H9 (cell line): ENCODE measurements around the gene ASCL1. TPM values are rescaled to one million over a fixed set of nuclear protein-coding genes. Genes with fewer than 3 reads are reported as not detected.
A peak's percentile ranks its signal among the peaks of the same experiment; 100 is the strongest.

Experiments used
- DNase-seq: peaks from one replicate; pipeline ENCODE4 v3.0.0-alpha.2; 2017
- H2AFZ ChIP-seq: one replicate; pipeline ENCODE4 v1.6.1; 2013; ENCODE audit warnings: mild to moderate bottlenecking, low read length, control low read depth, moderate library complexity
- H2AK5ac ChIP-seq: 2 replicates; pipeline ENCODE4 v1.6.1; 2013; ENCODE audit warnings: low read length, control low read depth, mixed read lengths; ENCODE audit not compliant: insufficient read length
- H2BK120ac ChIP-seq: one replicate; pipeline ENCODE4 v1.6.1; 2013; ENCODE audit warnings: low read depth, mild to moderate bottlenecking, low read length, control low read depth, inconsistent platforms; ENCODE audit not compliant: poor library complexity, severe bottlenecking
- H2BK12ac ChIP-seq: 2 replicates; pipeline ENCODE4 v1.6.1; 2013; ENCODE audit warnings: low read length, control low read depth, mixed read lengths, low read depth; ENCODE audit not compliant: insufficient read length
- H2BK15ac ChIP-seq: 2 replicates; pipeline ENCODE4 v1.6.1; 2013; ENCODE audit warnings: low read depth, low read length, control low read depth
- H2BK20ac ChIP-seq: one replicate; pipeline ENCODE4 v1.6.1; 2013; ENCODE audit warnings: low read depth, mild to moderate bottlenecking, low read length, control low read depth, inconsistent platforms; ENCODE audit not compliant: poor library complexity, severe bottlenecking
- H2BK5ac ChIP-seq: 2 replicates; pipeline ENCODE4 v1.6.1; 2013; ENCODE audit warnings: low read length, control low read depth, mixed read lengths; ENCODE audit not compliant: insufficient read length
- H3K14ac ChIP-seq: 2 replicates; pipeline ENCODE4 v1.6.1; 2013; ENCODE audit warnings: low read length, control low read depth; ENCODE audit not compliant: insufficient read depth
- H3K18ac ChIP-seq: 2 replicates; pipeline ENCODE4 v1.6.1; 2013; ENCODE audit warnings: low read depth, mild to moderate bottlenecking, mixed read lengths, low read length, control low read depth; ENCODE audit not compliant: insufficient read length
- H3K23ac ChIP-seq: 2 replicates; pipeline ENCODE4 v1.6.1; 2013; ENCODE audit warnings: low read length, control low read depth, mixed read lengths, low read depth; ENCODE audit not compliant: insufficient read length
- H3K23me2 ChIP-seq: 2 replicates; pipeline ENCODE4 v1.6.1; 2013; ENCODE audit warnings: low read depth, mild to moderate bottlenecking, mixed read lengths, low read length, control low read depth; ENCODE audit not compliant: insufficient read length, poor library complexity, severe bottlenecking
- H3K27ac ChIP-seq: 2 replicates; pipeline ENCODE4 v1.5.1; 2013; ENCODE audit warnings: low read length, control low read depth, mixed read lengths, low read depth; ENCODE audit not compliant: insufficient read length
- H3K27me3 ChIP-seq: 2 replicates; pipeline ENCODE4 v1.6.1; 2013; ENCODE audit warnings: low read length, control low read depth, inconsistent platforms; ENCODE audit not compliant: insufficient read depth
- H3K4ac ChIP-seq: 2 replicates; pipeline ENCODE4 v1.6.1; 2013; ENCODE audit warnings: low read depth, mild to moderate bottlenecking, control low read depth, inconsistent platforms, low read length, moderate library complexity
- H3K4me1 ChIP-seq: 2 replicates; pipeline ENCODE4 v1.6.1; 2013; ENCODE audit warnings: low read length, control low read depth, inconsistent platforms; ENCODE audit not compliant: insufficient read depth
- H3K4me2 ChIP-seq: 2 replicates; pipeline ENCODE4 v1.6.1; 2013; ENCODE audit warnings: low read length, control low read depth, mixed read lengths; ENCODE audit not compliant: insufficient read length, insufficient read depth
- H3K56ac ChIP-seq: 2 replicates; pipeline ENCODE4 v1.6.1; 2013; ENCODE audit warnings: low read depth, mild to moderate bottlenecking, mixed read lengths, low read length, control low read depth; ENCODE audit not compliant: insufficient read length
- H3K79me1 ChIP-seq: 2 replicates; pipeline ENCODE4 v1.6.1; 2013; ENCODE audit warnings: low read depth, mild to moderate bottlenecking, moderate library complexity, low read length, control low read depth, inconsistent platforms; ENCODE audit not compliant: insufficient read depth, poor library complexity, severe bottlenecking
- H3K79me2 ChIP-seq: 2 replicates; pipeline ENCODE4 v1.6.1; 2013; ENCODE audit warnings: low read length, control low read depth, inconsistent platforms; ENCODE audit not compliant: insufficient read depth
- H3K9ac ChIP-seq: 2 replicates; pipeline ENCODE4 v1.6.1; 2013; ENCODE audit warnings: low read length, control low read depth, mixed read lengths; ENCODE audit not compliant: insufficient read length; ENCODE audit errors: extremely low read depth
- H3K9me3 ChIP-seq: one replicate; pipeline ENCODE4 v1.6.1; 2013; ENCODE audit warnings: low read depth, low read length, inconsistent platforms; ENCODE audit not compliant: control insufficient read depth
- H3T11ph ChIP-seq: one replicate; pipeline ENCODE4 v1.6.1; 2013; ENCODE audit warnings: mild to moderate bottlenecking, low read length, control low read depth, inconsistent platforms
- H4K20me1 ChIP-seq: one replicate; pipeline ENCODE4 v1.6.1; 2013; ENCODE audit not compliant: control insufficient read depth, insufficient read length, insufficient read depth
- H4K5ac ChIP-seq: 2 replicates; pipeline ENCODE4 v1.6.1; 2013; ENCODE audit warnings: low read depth, mild to moderate bottlenecking, mixed read lengths, low read length, control low read depth; ENCODE audit not compliant: insufficient read length
- H4K8ac ChIP-seq: replicated peaks from 2 replicates; pipeline ENCODE4 v1.6.1; 2013; ENCODE audit warnings: low read length, control low read depth, mixed read lengths, low read depth; ENCODE audit not compliant: insufficient read length
- H4K91ac ChIP-seq: 2 replicates; pipeline ENCODE4 v1.6.1; 2013; ENCODE audit warnings: low read depth, mild to moderate bottlenecking, moderate library complexity, mixed read lengths, low read length, control low read depth; ENCODE audit not compliant: insufficient read length
- H3K27ac Mint-ChIP-seq, 3 experiments: 2 replicates in 2 of 3; 3 replicates in 1 of 3; pipeline ENCODE4 v1.8.0; 2020 to 2021; ENCODE audit warnings: mixed read lengths in 3 of 3, mild to moderate bottlenecking in 1 of 3, moderate library complexity in 1 of 3
- H3K27me3 Mint-ChIP-seq: 2 replicates; pipeline ENCODE4 v1.8.0; 2021; ENCODE audit warnings: low read depth, mild to moderate bottlenecking, moderate library complexity, mixed read lengths
- H3K36me3 Mint-ChIP-seq, 3 experiments: 2 replicates in 2 of 3; 3 replicates in 1 of 3; pipeline ENCODE4 v1.8.0; 2020 to 2021; ENCODE audit warnings: low read depth in 3 of 3, mixed read lengths in 3 of 3; ENCODE audit not compliant: insufficient read depth in 1 of 3
- H3K4me1 Mint-ChIP-seq, 2 experiments: 2 replicates each; pipeline ENCODE4 v1.8.0; 2020; ENCODE audit warnings: mixed read lengths in 2 of 2
- H3K4me3 Mint-ChIP-seq, 2 experiments: 2 replicates in 1 of 2; 3 replicates in 1 of 2; pipeline ENCODE4 v1.8.0; 2020 to 2021; ENCODE audit warnings: mild to moderate bottlenecking in 2 of 2, mixed read lengths in 2 of 2, moderate library complexity in 1 of 2
- H3K9me3 Mint-ChIP-seq, 2 experiments: 2 replicates in 1 of 2; 3 replicates in 1 of 2; pipeline ENCODE4 v1.8.0; 2020; ENCODE audit warnings: mild to moderate bottlenecking in 2 of 2, mixed read lengths in 2 of 2, moderate library complexity in 1 of 2
- CTCF ChIP-seq: fragments of 200-600 bp; sonication (generic); conservative IDR thresholded peaks from 3 replicates; pipeline ENCODE4 v1.8.0; 2021; ENCODE audit warnings: antibody characterized with exemption, mild to moderate bottlenecking
- WGBS: extraction: QIAGEN DNeasy Blood & Tissue Kit; methylation state at CpG from one replicate; pipeline ENCODE4 v1.1.7; 2013; ENCODE audit warnings: missing lambda C conversion rate, low lambda C conversion rate, mixed read lengths; ENCODE audit not compliant: insufficient read length; ENCODE audit errors: extremely low coverage; 5-methylcytosine and 5-hydroxymethylcytosine counted together
- total RNA-seq: library from RNA; stranded (reverse); gene quantifications from 2 replicates; pipeline ENCODE4 v1.2.1, GENCODE V29; 2021

The ASCL1 gene
- total RNA-seq, 1 experiment from 2014 or later = not detected

DNA sequence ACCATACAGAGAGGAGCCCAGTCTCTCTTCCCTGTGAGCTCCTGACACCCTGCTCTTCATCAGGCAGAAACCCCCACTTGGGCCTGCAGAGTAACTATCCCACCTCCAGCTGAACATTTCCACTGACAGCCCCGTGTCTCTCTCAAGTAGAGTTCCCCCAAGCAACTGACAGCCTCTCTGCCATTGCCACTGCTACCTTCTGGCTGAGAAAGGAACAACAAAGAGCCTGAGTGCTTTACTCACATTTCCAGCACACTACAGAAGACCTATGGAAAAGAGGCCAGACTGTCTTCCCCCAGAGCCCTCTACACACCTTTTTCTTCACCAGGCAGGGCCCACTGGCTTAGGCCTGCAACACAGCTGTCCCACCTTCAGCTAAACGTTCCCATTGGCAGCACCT, 18.4 kb upstream of the ASCL1 start:
- no peak overlapping the region for H2BK120ac ChIP-seq
- H3K4me1 Mint-ChIP-seq = peaks cover 22 to 34% of the 10 kb centered on the region in 2 experiments
- H4K8ac ChIP-seq = no peak overlapping the region
- no peak overlapping the region for H2AFZ ChIP-seq
- H3K27me3 Mint-ChIP-seq = peaks cover 14% of the 10 kb centered on the region
- H3K56ac ChIP-seq = no peak overlapping the region
- no peak overlapping the region for H3K14ac ChIP-seq
- H3K79me1 ChIP-seq = no peaks in the 10 kb centered on the region
- H3K18ac ChIP-seq = no peak overlapping the region
- no peak overlapping the region for H2AK5ac ChIP-seq
- H3K36me3 Mint-ChIP-seq = peaks cover 0 to 12% (median 2%) of the 10 kb centered on the region in 3 experiments; a peak in 5 of 7 replicates
- peak overlapping the region in 1 of 3 experiments; percentile 62; a peak in 1 of 7 replicates for H3K27ac Mint-ChIP-seq
- no peak overlapping the region for H3K9ac ChIP-seq
- H4K5ac ChIP-seq = no peak overlapping the region
- no peaks in the 10 kb centered on the region for H3K79me2 ChIP-seq
- H2BK5ac ChIP-seq = no peak overlapping the region
- no peaks in the 10 kb centered on the region for H3K9me3 ChIP-seq
- H3T11ph ChIP-seq = no peak overlapping the region
- no peak for TF ChIP-seq CTCF
- H3K23ac ChIP-seq = no peak overlapping the region
- DNase-seq = no peak
- H3K23me2 ChIP-seq = no peaks in the 10 kb centered on the region
- H2BK20ac ChIP-seq = no peak overlapping the region
- no peak overlapping the region for H4K91ac ChIP-seq
- no peak overlapping the region for H2BK15ac ChIP-seq
- H3K4me2 ChIP-seq = no peak overlapping the region
- no peak overlapping the region for H3K4ac ChIP-seq
- peaks cover 6 to 23% of the 10 kb centered on the region in 2 experiments; a peak in 4 of 5 replicates for H3K9me3 Mint-ChIP-seq
- no peaks in the 10 kb centered on the region for H3K27me3 ChIP-seq
- H3K27ac ChIP-seq = no peak overlapping the region
- no peaks in the 10 kb centered on the region for H4K20me1 ChIP-seq
- no peak overlapping the region for H3K4me3 Mint-ChIP-seq
- H2BK12ac ChIP-seq = no peak overlapping the region
- WGBS = no CpG with 5 or more reads among the region's 2 CpGs
- H3K4me1 ChIP-seq = no peaks in the 10 kb centered on the region
